Body of pancreas (tissue), 4 donors: ENCODE results near the gene CACNG4. TPM values are rescaled to one million over a fixed set of nuclear protein-coding genes. Genes with fewer than 3 reads are reported as not detected.

ENCODE experiments used
- ATAC-seq: fragments of 150-250 bp; one replicate; pipeline ENCODE4 v1.9.1; 2016
- DNase-seq, 4 donors: peaks; one replicate each; pipeline ENCODE4 v3.0.0-alpha.2; 2019
- H3K27ac ChIP-seq, 4 donors: fragments of 200-600 bp; sonication (generic); 1 replicate in 3 of 4; 2 replicates in 1 of 4; pipeline versions ENCODE4 v1.5.1 to v1.6.1; 2016 to 2019; ENCODE audit warnings: mild to moderate bottlenecking in 1 of 4, mixed read lengths in 1 of 4, moderate library complexity in 1 of 4
- H3K27me3 ChIP-seq, 2 donors: fragments of 200-600 bp; sonication (generic); one replicate each; pipeline ENCODE4 v1.6.0; 2016; ENCODE audit warnings: mild to moderate bottlenecking in 1 of 2
- H3K36me3 ChIP-seq, 2 donors: fragments of 200-600 bp; sonication (generic); replicated peaks in 1 of 2; 2 replicates each; pipeline ENCODE4 v1.5.1; 2016; ENCODE audit warnings: low read depth in 2 of 2; ENCODE audit not compliant: insufficient read depth in 1 of 2
- H3K4me1 ChIP-seq: fragments of 200-600 bp; sonication (generic); one replicate; pipeline ENCODE4 v1.6.0; 2016
- H3K4me3 ChIP-seq, 2 donors: fragments of 200-600 bp; sonication (generic); 1 replicate in 1 of 2; 2 replicates in 1 of 2; pipeline ENCODE4 v1.5.1; 2016 to 2019
- H3K9me3 ChIP-seq, 3 donors: fragments of 200-600 bp; sonication (generic); 1 replicate in 2 of 3; 2 replicates in 1 of 3; pipeline ENCODE4 v1.5.1; 2016
- CTCF ChIP-seq, 7 experiments: fragments of 450-650 bp in 4 of 7; fragments of 200-600 bp in 3 of 7; sonication (generic) in 3 of 7; IDR thresholded peaks; one replicate each; pipeline ENCODE4 v1.5.1; 2016 to 2019; ENCODE audit warnings: antibody characterized with exemption in 7 of 7
- POLR2A ChIP-seq, 3 donors: fragments of 450-650 bp; IDR thresholded peaks; one replicate each; pipeline ENCODE4 v1.6.1; 2016; ENCODE audit warnings: antibody characterized with exemption in 3 of 3, mild to moderate bottlenecking in 2 of 3
- WGBS, 2 donors: methylation state at CpG; one replicate each; pipeline ENCODE4 v1.1.5; 2017; 5-methylcytosine and 5-hydroxymethylcytosine counted together
- intact Hi-C: fragments of 100-400 bp; cut with DNase I; formaldehyde crosslinking; loops from one replicate; pipeline ENCODE4 v1.15.1; 2023
- total RNA-seq, 2 donors: library from RNA; depleted of rRNA; stranded (reverse); fragments of >200 nt; gene quantifications; one replicate each; pipeline ENCODE4 v1.1.0, GENCODE V29; 2016

CACNG4 gene
- total RNA-seq, 2 donors from 2014 or later: 0.26 TPM; not detected in 1

- 83 to 85% methylated on average over 11 of the region's 11 CpGs for WGBS, 2 donors
- H3K27ac ChIP-seq: no peak overlapping the region
- ATAC-seq (no peak), DNase-seq (no peak)
- no peak for TF ChIP-seq POLR2A (IDR thresholded peaks at IDR 0.05)
- no peak for TF ChIP-seq CTCF (IDR thresholded peaks at IDR 0.05)
- no peaks in the 10 kb centered on the region for H3K36me3 ChIP-seq
- intact Hi-C loops: no loop called here
- no peaks in the 10 kb centered on the region for H3K4me1 ChIP-seq
- H3K4me3 ChIP-seq: no peak overlapping the region
- no peaks in the 10 kb centered on the region for H3K9me3 ChIP-seq
- no peaks in the 10 kb centered on the region for H3K27me3 ChIP-seq
Observed at GRCh38 chr17:67015001-67015400, 50.5 kb downstream of the CACNG4 start.

GRCh38 chr17:67016039-67016762 lies 51.7 kb downstream of the CACNG4 start:
- H3K4me3 ChIP-seq: no peak overlapping the region
- ATAC-seq (no peak), DNase-seq (no peak)
- 77 to 83% methylated on average over 8 to 17 of the region's 17 CpGs for WGBS, 2 donors
- TF ChIP-seq CTCF (IDR thresholded peaks at IDR 0.05) (no peak), POLR2A (IDR thresholded peaks at IDR 0.05) (no peak)
- intact Hi-C loops: no loop called here
- no peaks in the 10 kb centered on the region for H3K36me3 ChIP-seq
- no peaks in the 10 kb centered on the region for H3K4me1 ChIP-seq
- no peak overlapping the region for H3K27ac ChIP-seq
- no peaks in the 10 kb centered on the region for H3K9me3 ChIP-seq
- H3K27me3 ChIP-seq: no peaks in the 10 kb centered on the region

- no peak for TF ChIP-seq POLR2A (IDR thresholded peaks at IDR 0.05)
- TF ChIP-seq CTCF (IDR thresholded peaks at IDR 0.05): no peak
- intact Hi-C loops: no loop called here
- DNase-seq: no peak
- Histone ChIP-seq H3K4me3 (no peak overlapping the region), H3K36me3 (no peaks in the 10 kb centered on the region), H3K4me1 (no peaks in the 10 kb centered on the region), H3K27me3 (no peaks in the 10 kb centered on the region), H3K27ac (no peak overlapping the region), H3K9me3 (no peaks in the 10 kb centered on the region)
- no peak for ATAC-seq
- 85 to 86% methylated on average over 14 of the region's 14 CpGs for WGBS, 2 donors
Observed at GRCh38 chr17:67017910-67018309, 53.4 kb downstream of the CACNG4 start.

GRCh38 chr17:67018471-67019434 lies 54.2 kb downstream of the CACNG4 start:
- no peak overlapping the region for H3K27ac ChIP-seq
- DNase-seq: no peak
- H3K4me3 ChIP-seq: no peak overlapping the region
- H3K9me3 ChIP-seq: no peaks in the 10 kb centered on the region
- TF ChIP-seq POLR2A (IDR thresholded peaks at IDR 0.05): no peak
- no peak for TF ChIP-seq CTCF (IDR thresholded peaks at IDR 0.05)
- no peaks in the 10 kb centered on the region for H3K27me3 ChIP-seq
- no peak for ATAC-seq
- 78 to 83% methylated on average over 8 to 12 of the region's 12 CpGs for WGBS, 2 donors
- intact Hi-C loops: no loop called here
- H3K4me1 ChIP-seq: no peaks in the 10 kb centered on the region
- no peaks in the 10 kb centered on the region for H3K36me3 ChIP-seq
